Measurements from ENCODE around the gene ZFC3H1. TPM values are rescaled to one million over a fixed set of nuclear protein-coding genes. Genes with fewer than 3 reads are reported as not detected.
"Not testable (repeated sequence)": the region's sequence is repeated elsewhere in the genome, so short reads cannot be mapped to it uniquely, and the experiment has no call there.

Gene ZFC3H1
- total and polyA plus RNA-seq, 2 donors: 16.9 to 109 TPM

- Histone ChIP-seq H3K4me3 (ENCODE audit: low read depth, low read length) (no peak overlapping the region), H3K27ac (ENCODE audit: low read depth) (no peak overlapping the region), H3K4me1 (ENCODE audit: insufficient read depth) (no peaks in the 10 kb centered on the region), H3K36me3 (ENCODE audit: insufficient read depth) (no peaks in the 10 kb centered on the region)
- DNase-seq (ENCODE audit: extremely low spot score): no peak
These were observed 62.1 kb downstream of the ZFC3H1 start for GRCh38 chr12:71601546-71601945.

GRCh38 chr12:71599210-71599609 is 64.4 kb downstream of the ZFC3H1 start:
- DNase-seq (ENCODE audit: extremely low spot score): no peak
- no peak overlapping the region for H3K4me3 ChIP-seq (ENCODE audit: low read depth, low read length)
- no peaks in the 10 kb centered on the region for H3K4me1 ChIP-seq (ENCODE audit: insufficient read depth)
- no peaks in the 10 kb centered on the region for H3K36me3 ChIP-seq (ENCODE audit: insufficient read depth)
- H3K27ac ChIP-seq (ENCODE audit: low read depth): no peak overlapping the region

GRCh38 chr12:71594214-71594948 is 69.3 kb downstream of the ZFC3H1 start:
- Histone ChIP-seq H3K4me1 (ENCODE audit: insufficient read depth) (no peaks in the 10 kb centered on the region), H3K27ac (ENCODE audit: low read depth) (no peak overlapping the region), H3K36me3 (ENCODE audit: insufficient read depth) (no peaks in the 10 kb centered on the region), H3K4me3 (ENCODE audit: low read depth, low read length) (no peak overlapping the region)
- 35% methylated on average over 5 of the region's 5 CpGs for WGBS
- no peak for DNase-seq (ENCODE audit: extremely low spot score)

- Histone ChIP-seq H3K4me3 (ENCODE audit: low read depth, low read length) (no peak overlapping the region), H3K27ac (ENCODE audit: low read depth) (no peak overlapping the region), H3K36me3 (ENCODE audit: insufficient read depth) (no peaks in the 10 kb centered on the region), H3K4me1 (ENCODE audit: insufficient read depth) (no peaks in the 10 kb centered on the region)
- no peak for DNase-seq (ENCODE audit: extremely low spot score)
- 52% methylated on average over 3 of the region's 3 CpGs for WGBS
These were observed 70.8 kb downstream of the ZFC3H1 start for GRCh38 chr12:71592841-71593240.

GRCh38 chr12:71591601-71592000 is 72.0 kb downstream of the ZFC3H1 start:
- Histone ChIP-seq H3K36me3 (ENCODE audit: insufficient read depth) (no peaks in the 10 kb centered on the region), H3K27ac (ENCODE audit: low read depth) (no peak overlapping the region), H3K4me1 (ENCODE audit: insufficient read depth) (no peaks in the 10 kb centered on the region), H3K4me3 (ENCODE audit: low read depth, low read length) (no peak overlapping the region)
- 34% methylated on average over 2 of the region's 2 CpGs for WGBS
- DNase-seq (ENCODE audit: extremely low spot score): no peak

- H3K36me3 ChIP-seq (ENCODE audit: insufficient read depth): no peaks in the 10 kb centered on the region
- DNase-seq (ENCODE audit: extremely low spot score): no peak
- no peak overlapping the region for H3K4me3 ChIP-seq (ENCODE audit: low read depth, low read length)
- H3K27ac ChIP-seq (ENCODE audit: low read depth): no peak overlapping the region
- H3K4me1 ChIP-seq (ENCODE audit: insufficient read depth): no peaks in the 10 kb centered on the region
- WGBS: 76% methylated on average over 4 of the region's 4 CpGs
These were observed 74.2 kb downstream of the ZFC3H1 start for GRCh38 chr12:71589478-71589881.

- Histone ChIP-seq H3K4me1 (ENCODE audit: insufficient read depth) (no peaks in the 10 kb centered on the region), H3K27ac (ENCODE audit: low read depth) (no peak overlapping the region), H3K36me3 (ENCODE audit: insufficient read depth) (no peaks in the 10 kb centered on the region), H3K4me3 (ENCODE audit: low read depth, low read length) (no peak overlapping the region)
- 59% methylated on average over 2 of the region's 2 CpGs for WGBS
- no peak for DNase-seq (ENCODE audit: extremely low spot score)
These were observed 76.6 kb downstream of the ZFC3H1 start for GRCh38 chr12:71587012-71587411.

- Histone ChIP-seq H3K36me3 (ENCODE audit: insufficient read depth) (no peaks in the 10 kb centered on the region), H3K4me3 (ENCODE audit: low read depth, low read length) (no peak overlapping the region), H3K4me1 (ENCODE audit: insufficient read depth) (no peaks in the 10 kb centered on the region), H3K27ac (ENCODE audit: low read depth) (no peak overlapping the region)
- 19% methylated on average over 1 of the region's 1 CpG for WGBS
- no peak for DNase-seq (ENCODE audit: extremely low spot score)
These were observed 78.4 kb downstream of the ZFC3H1 start for GRCh38 chr12:71585218-71585617.

- Histone ChIP-seq H3K36me3 (ENCODE audit: insufficient read depth) (no peaks in the 10 kb centered on the region), H3K27ac (ENCODE audit: low read depth) (no peak overlapping the region), H3K4me3 (ENCODE audit: low read depth, low read length) (no peak overlapping the region), H3K4me1 (ENCODE audit: insufficient read depth) (no peaks in the 10 kb centered on the region)
- DNase-seq (ENCODE audit: extremely low spot score): no peak
- WGBS: 63% methylated on average over 3 of the region's 3 CpGs
These were observed 79.3 kb downstream of the ZFC3H1 start for GRCh38 chr12:71584356-71584755.

GRCh38 chr12:71582925-71583324 is 80.7 kb downstream of the ZFC3H1 start:
- WGBS: 93% methylated on average over 2 of the region's 2 CpGs
- Histone ChIP-seq H3K4me1 (ENCODE audit: insufficient read depth) (no peaks in the 10 kb centered on the region), H3K4me3 (ENCODE audit: low read depth, low read length) (no peak overlapping the region), H3K27ac (ENCODE audit: low read depth) (no peak overlapping the region), H3K36me3 (ENCODE audit: insufficient read depth) (no peaks in the 10 kb centered on the region)
- DNase-seq (ENCODE audit: extremely low spot score): no peak

GRCh38 chr12:71581206-71581605 is 82.4 kb downstream of the ZFC3H1 start:
- Histone ChIP-seq H3K27ac (ENCODE audit: low read depth) (no peak overlapping the region), H3K4me3 (ENCODE audit: low read depth, low read length) (no peak overlapping the region), H3K36me3 (ENCODE audit: insufficient read depth) (no peaks in the 10 kb centered on the region), H3K4me1 (ENCODE audit: insufficient read depth) (no peaks in the 10 kb centered on the region)
- DNase-seq (ENCODE audit: extremely low spot score): no peak
- WGBS: 54% methylated on average over 3 of the region's 3 CpGs

- Histone ChIP-seq H3K27ac (ENCODE audit: low read depth) (no peak overlapping the region), H3K4me3 (ENCODE audit: low read depth, low read length) (no peak overlapping the region), H3K4me1 (ENCODE audit: insufficient read depth) (no peaks in the 10 kb centered on the region), H3K36me3 (ENCODE audit: insufficient read depth) (no peaks in the 10 kb centered on the region)
- no peak for DNase-seq (ENCODE audit: extremely low spot score)
- WGBS: 26% methylated on average over 5 of the region's 5 CpGs
These were observed 84.9 kb downstream of the ZFC3H1 start for GRCh38 chr12:71578694-71579258.

GRCh38 chr12:71576496-71576895 is 87.2 kb downstream of the ZFC3H1 start:
- H3K4me3 ChIP-seq (ENCODE audit: low read depth, low read length): no peak overlapping the region
- no peaks in the 10 kb centered on the region for H3K36me3 ChIP-seq (ENCODE audit: insufficient read depth)
- WGBS: 43% methylated on average over 3 of the region's 3 CpGs
- no peaks in the 10 kb centered on the region for H3K4me1 ChIP-seq (ENCODE audit: insufficient read depth)
- H3K27ac ChIP-seq (ENCODE audit: low read depth): no peak overlapping the region
- no peak for DNase-seq (ENCODE audit: extremely low spot score)

- not testable (repeated sequence) for H3K27ac ChIP-seq (ENCODE audit: low read depth); DNase-seq (ENCODE audit: extremely low spot score)
- WGBS: 73% methylated on average over 6 of the region's 6 CpGs
These were observed 93.8 kb downstream of the ZFC3H1 start for GRCh38 chr12:71569885-71570284.

More at GRCh38 chr12:71569885-71570284, 93.8 kb downstream of the ZFC3H1 start:
- not testable (repeated sequence) for H3K4me3 ChIP-seq (ENCODE audit: low read depth, low read length); H3K4me1 ChIP-seq (ENCODE audit: insufficient read depth); H3K36me3 ChIP-seq (ENCODE audit: insufficient read depth)

All from urinary bladder (tissue), 4 donors.